Renal pelvis (tissue), 4 donors: ENCODE data around the gene LCLAT1. TPM values are rescaled to one million over a fixed set of nuclear protein-coding genes. Genes with fewer than 3 reads are reported as not detected.

Experiments used
- DNase-seq: peaks from one replicate; pipeline ENCODE4 v3.0.0-alpha.2; 2013
- polyA plus RNA-seq, 3 donors: library from polyadenylated mRNA; unstranded; fragments of 120-200 nt; gene quantifications; one replicate each; pipeline ENCODE4 v1.2.1, GENCODE V29; 2013; ENCODE audit not compliant: insufficient read length in 3 of 3

Gene LCLAT1
- polyA plus RNA-seq, 3 donors = 16.7 to 21.0 (median 20.6) TPM

- no peak for DNase-seq
Observed at GRCh38 chr2:30514134-30514847, 67.2 kb downstream of the LCLAT1 start.

DNA sequence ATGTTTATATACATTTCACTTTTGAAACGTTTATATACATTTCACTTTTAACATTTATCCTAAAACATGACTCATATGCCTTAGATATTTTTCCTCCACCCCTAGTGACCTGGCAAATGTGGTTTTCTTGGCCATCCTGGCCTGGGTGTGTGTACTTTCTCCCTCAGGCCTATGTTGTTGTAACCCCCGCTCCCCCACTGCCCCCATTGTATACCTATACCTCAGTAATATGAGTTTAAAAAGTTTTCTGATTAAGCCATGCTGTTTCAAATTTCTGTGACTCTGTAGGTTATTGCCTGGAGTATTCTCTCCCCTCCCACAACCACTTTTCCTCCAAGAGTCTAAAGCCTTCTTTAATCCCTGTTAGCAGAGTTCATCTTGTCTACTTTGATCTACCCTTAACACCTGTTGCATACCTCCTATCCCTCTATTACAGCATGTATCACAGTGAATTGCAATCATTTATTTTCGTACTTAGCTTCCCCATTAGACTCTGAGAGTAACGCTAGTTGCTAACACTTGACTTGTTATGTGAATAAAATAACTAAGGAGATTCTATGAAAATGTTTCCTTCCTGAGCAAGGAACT, 67.9 kb downstream of the LCLAT1 start:
- DNase-seq = no peak

- DNase-seq = no peak
Observed at GRCh38 chr2:30516166-30516565, 69.1 kb downstream of the LCLAT1 start.

- no peak for DNase-seq
Observed at GRCh38 chr2:30519796-30520195, 72.8 kb downstream of the LCLAT1 start.

- DNase-seq = no peak
Observed at GRCh38 chr2:30522421-30522820, 75.4 kb downstream of the LCLAT1 start.

GRCh38 chr2:30527411-30527810, 80.4 kb downstream of the LCLAT1 start:
- no peak for DNase-seq

DNA sequence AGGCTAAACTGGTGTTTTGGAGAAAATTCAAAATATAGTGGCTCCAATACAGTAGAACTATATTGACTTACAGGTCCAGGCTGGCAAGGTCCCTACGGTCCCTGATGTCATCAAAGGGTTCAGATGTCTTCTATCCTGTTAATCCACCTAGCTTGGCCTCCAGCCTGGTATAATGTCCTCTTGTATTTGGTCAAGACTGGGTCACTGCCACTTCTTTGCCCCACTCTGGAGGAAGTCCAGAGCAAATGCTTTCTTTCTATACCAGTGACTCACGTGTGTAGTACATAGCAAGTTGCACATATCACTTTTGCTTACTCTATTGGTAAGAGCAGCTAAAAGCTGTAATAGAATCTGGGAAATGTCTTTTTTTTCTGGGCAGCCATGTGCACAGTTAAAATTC, 80.8 kb downstream of the LCLAT1 start:
- no peak for DNase-seq

DNA sequence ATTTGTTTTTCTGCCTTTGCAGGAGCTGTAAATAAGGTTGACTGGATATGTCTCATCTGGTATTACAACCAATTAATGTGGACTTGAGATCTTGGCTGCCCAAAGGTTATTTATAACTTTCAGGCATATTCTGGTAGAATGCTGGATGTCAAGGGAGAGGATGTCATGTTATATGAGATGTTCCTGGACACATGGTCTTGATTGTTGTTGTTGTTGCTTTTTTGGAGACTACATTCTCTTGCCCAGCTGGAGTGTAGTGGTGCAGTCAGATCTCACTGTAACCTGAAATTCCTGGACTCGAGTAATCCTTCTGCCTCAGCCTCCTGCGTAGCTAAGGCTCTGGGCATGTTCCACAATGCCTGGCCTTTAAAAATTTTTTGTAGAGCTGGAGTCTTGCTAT, 83.3 kb downstream of the LCLAT1 start:
- DNase-seq = no peak

GRCh38 chr2:30541680-30542079, 94.6 kb downstream of the LCLAT1 start:
- no peak for DNase-seq

DNA sequence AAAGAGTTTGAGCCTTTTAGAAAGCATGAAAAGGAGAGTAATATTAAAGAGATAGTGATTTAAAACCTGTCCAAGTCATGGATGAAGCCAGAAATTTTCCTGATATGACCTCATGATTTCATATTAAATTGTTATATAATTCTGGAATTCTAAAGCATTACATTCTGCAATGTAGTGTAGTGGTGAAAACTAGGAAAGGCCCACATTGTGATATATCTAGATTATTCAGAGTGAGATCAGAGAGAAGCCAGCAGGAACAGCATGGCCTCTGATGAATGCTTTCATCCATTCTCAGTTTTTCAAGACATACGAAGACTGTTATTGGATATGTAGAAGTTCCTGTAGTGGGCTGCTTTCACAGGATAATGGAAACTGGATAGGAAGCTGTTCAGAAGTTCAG, 98.8 kb downstream of the LCLAT1 start:
- DNase-seq = no peak

GRCh38 chr2:30548386-30548785, 101.3 kb downstream of the LCLAT1 start:
- DNase-seq = no peak

DNA sequence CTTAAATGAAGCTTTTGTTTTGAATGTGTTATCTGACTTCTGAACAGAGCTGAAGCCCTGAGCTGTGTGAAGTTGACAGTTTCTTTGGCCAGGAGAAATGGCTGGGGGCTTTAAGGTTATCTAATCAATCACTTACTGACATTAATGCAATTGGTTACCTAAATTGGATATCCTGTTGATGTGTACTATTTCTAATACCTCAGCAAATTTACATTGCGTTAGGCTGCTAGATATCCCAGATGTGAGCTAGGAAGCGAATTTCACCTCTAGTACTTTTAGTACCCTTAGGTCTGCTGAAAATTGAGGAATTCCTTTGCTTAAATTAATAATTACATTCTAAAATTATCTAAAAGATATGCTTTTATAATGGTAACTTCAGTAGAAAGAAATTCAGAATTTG, 102.0 kb downstream of the LCLAT1 start:
- DNase-seq = no peak

GRCh38 chr2:30559544-30560275, 112.7 kb downstream of the LCLAT1 start:
- no peak for DNase-seq

- DNase-seq = no peak
Observed at GRCh38 chr2:30561349-30561748, 114.3 kb downstream of the LCLAT1 start.

- no peak for DNase-seq
Observed at GRCh38 chr2:30565851-30566358, 118.9 kb downstream of the LCLAT1 start.

DNA sequence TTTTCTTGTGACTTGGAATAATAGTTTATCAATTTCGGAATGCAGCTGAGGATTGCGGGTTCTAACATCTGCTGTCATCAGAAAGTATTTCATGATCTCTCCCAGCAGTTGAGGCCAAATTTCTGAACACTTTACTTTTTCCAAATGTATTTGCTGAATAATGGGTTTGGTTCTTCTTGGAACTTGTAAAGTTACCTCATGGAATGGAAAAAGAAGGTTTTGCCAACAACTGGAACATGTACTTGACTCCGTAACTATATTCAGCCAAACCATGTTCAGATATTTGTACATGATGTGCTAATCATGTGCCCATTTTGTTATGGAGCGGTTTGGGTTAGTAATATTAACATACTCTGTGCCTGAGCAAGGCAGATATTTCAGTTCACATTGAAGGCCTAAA, 119.6 kb downstream of the LCLAT1 start:
- DNase-seq = no peak

DNA sequence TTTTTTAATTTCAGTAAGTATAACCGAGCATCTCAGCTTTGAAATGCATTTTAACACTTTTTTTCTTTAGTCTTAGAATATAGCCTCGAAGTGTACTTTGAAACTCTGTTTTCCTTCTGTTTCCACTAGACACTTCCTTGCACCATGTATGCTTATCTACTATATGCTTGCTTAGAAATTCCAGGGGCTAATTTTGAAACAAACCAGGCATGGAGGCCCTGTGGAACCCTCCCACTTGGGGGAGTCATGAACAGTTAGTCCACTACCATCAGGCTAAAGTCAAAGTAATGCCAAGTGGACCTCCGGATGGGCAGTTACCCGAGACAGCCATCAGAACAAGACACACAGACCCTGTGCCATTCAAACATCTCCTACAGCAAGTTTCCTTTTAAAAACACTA, 120.3 kb downstream of the LCLAT1 start:
- no peak for DNase-seq

- no peak for DNase-seq
Observed at GRCh38 chr2:30569946-30570345, 122.9 kb downstream of the LCLAT1 start.

GRCh38 chr2:30577151-30577550, 130.1 kb downstream of the LCLAT1 start:
- DNase-seq = no peak

GRCh38 chr2:30580391-30580790, 133.3 kb downstream of the LCLAT1 start:
- no peak for DNase-seq

- no peak for DNase-seq
Observed at GRCh38 chr2:30582521-30582920, 135.5 kb downstream of the LCLAT1 start.

DNA sequence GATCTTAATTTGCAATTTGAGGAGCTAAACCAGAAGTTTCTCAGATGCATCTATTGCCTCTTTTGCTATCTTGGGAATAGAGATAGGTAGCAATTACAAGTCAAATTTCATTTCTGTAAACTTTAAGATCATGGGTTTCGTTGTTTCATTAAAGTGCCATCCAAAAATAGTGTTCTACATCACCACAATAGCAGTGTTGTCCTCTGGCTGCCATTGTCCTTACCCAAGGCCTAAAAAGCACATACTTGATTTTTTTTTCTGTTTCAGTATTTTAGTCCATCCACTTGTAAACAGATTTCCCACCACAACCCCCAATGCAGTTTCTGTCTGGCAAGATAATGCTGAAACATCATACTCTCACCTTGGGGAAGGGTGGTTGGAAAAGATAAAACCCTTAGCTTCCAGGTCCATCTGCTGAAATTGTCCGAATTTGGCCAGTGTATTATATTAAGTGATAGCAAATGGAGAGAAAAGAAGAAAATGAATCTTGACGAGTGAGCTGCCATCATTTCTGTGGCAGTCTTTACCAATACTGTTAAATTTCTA, 136.2 kb downstream of the LCLAT1 start:
- DNase-seq = no peak

- no peak for DNase-seq
Observed at GRCh38 chr2:30584116-30584515, 137.1 kb downstream of the LCLAT1 start.
